CD4-positive, alpha-beta memory T cell (primary cell): ENCODE data around the gene CNN2. TPM values are rescaled to one million over a fixed set of nuclear protein-coding genes. Genes with fewer than 3 reads are reported as not detected.

Source experiments
- CTCF ChIA-PET: fragments of 350-600 bp; sonication (Branson Sonifier 250); formaldehyde crosslinking; loops from one replicate; lab custom pipeline; 2021; ENCODE audit warnings: inconsistent platforms; ENCODE audit not compliant: partially characterized antibody; lab: Charles Lee
- POLR2A ChIA-PET: fragments of 350-600 bp; sonication (Branson Sonifier 250); formaldehyde crosslinking; loops from one replicate; lab custom pipeline; 2021; ENCODE audit not compliant: partially characterized antibody; lab: Charles Lee
- DNase-seq, 5 donors: peaks; one replicate each; pipeline versions ENCODE4 v3.0.0 to v3.0.0-alpha.2; 2020 to 2022; ENCODE audit warnings: mixed read lengths in 1 of 5
- H3K27ac ChIP-seq: one replicate; pipeline ENCODE4 v1.7.0; 2013; ENCODE audit warnings: low read depth, low read length
- H3K27me3 ChIP-seq: 2 replicates; pipeline ENCODE4 v1.7.0; 2013; ENCODE audit warnings: mild to moderate bottlenecking, low read length, moderate library complexity; ENCODE audit not compliant: insufficient read depth
- H3K36me3 ChIP-seq: 2 replicates; pipeline ENCODE4 v1.7.0; 2013; ENCODE audit warnings: mild to moderate bottlenecking, low read length, moderate library complexity; ENCODE audit not compliant: insufficient read depth
- H3K4me1 ChIP-seq: 2 replicates; pipeline ENCODE4 v1.7.0; 2013; ENCODE audit warnings: mild to moderate bottlenecking, low read length, moderate library complexity; ENCODE audit not compliant: insufficient read depth
- H3K4me3 ChIP-seq, 2 donors: one replicate each; pipeline ENCODE4 v1.7.0; 2013; ENCODE audit warnings: low read length in 2 of 2, mild to moderate bottlenecking in 1 of 2
- H3K9me3 ChIP-seq, 2 donors: one replicate each; pipeline ENCODE4 v1.7.0; 2013; ENCODE audit warnings: low read length in 2 of 2, control low read depth in 1 of 2; ENCODE audit not compliant: control insufficient read depth in 1 of 2
- H3K27ac Mint-ChIP-seq, 7 donors: one replicate each; pipeline ENCODE4 v1.8.0; 2020 to 2021; ENCODE audit warnings: mixed read lengths in 7 of 7, mild to moderate bottlenecking in 6 of 7, inconsistent platforms in 3 of 7, moderate library complexity in 3 of 7
- H3K27me3 Mint-ChIP-seq, 2 donors: one replicate each; pipeline ENCODE4 v1.8.0; 2020 to 2021; ENCODE audit warnings: mixed read lengths in 2 of 2
- H3K36me3 Mint-ChIP-seq, 2 donors: one replicate each; pipeline ENCODE4 v1.8.0; 2020 to 2021; ENCODE audit warnings: mixed read lengths in 2 of 2, inconsistent platforms in 1 of 2, mild to moderate bottlenecking in 1 of 2
- H3K4me1 Mint-ChIP-seq, 4 donors: one replicate each; pipeline ENCODE4 v1.8.0; 2020 to 2021; ENCODE audit warnings: mixed read lengths in 4 of 4, mild to moderate bottlenecking in 1 of 4
- H3K4me3 Mint-ChIP-seq, 8 donors: one replicate each; pipeline ENCODE4 v1.8.0; 2020 to 2021; ENCODE audit warnings: mixed read lengths in 8 of 8, mild to moderate bottlenecking in 7 of 8, moderate library complexity in 6 of 8, inconsistent platforms in 3 of 8
- H3K9me3 Mint-ChIP-seq, 8 donors: one replicate each; pipeline ENCODE4 v1.8.0; 2020 to 2021; ENCODE audit warnings: mixed read lengths in 8 of 8, mild to moderate bottlenecking in 5 of 8, inconsistent platforms in 3 of 8, moderate library complexity in 1 of 8
- intact Hi-C: fragments of 100-400 bp; cut with micrococcal nuclease; formaldehyde crosslinking; loops from one replicate; pipeline ENCODE4 v1.15.1; 2023
- polyA plus RNA-seq, 2 donors: library from polyadenylated mRNA; unstranded; fragments of 300-500 nt; fragmentation: Illumina TruSeq; gene quantifications; one replicate each; pipeline ENCODE4 v1.2.3, GENCODE V29; 2021
- total RNA-seq, 2 experiments: library from RNA; stranded (reverse); gene quantifications; one replicate each; pipeline ENCODE4 v1.2.3, GENCODE V29; 2021

The CNN2 gene
- total and polyA plus RNA-seq, 4 experiments from 2014 or later: 263 to 632 (median 355) TPM

- Mint-ChIP-seq H3K36me3 (peaks cover 20 to 39% of the 10 kb centered on the region in 2 donors), H3K27ac (peak overlapping the region in 6 of 7 donors; percentile 27 to 95 (median 88)), H3K27me3 (no peaks in the 10 kb centered on the region), H3K4me3 (peak overlapping the region in 3 of 8 donors; percentile 5 to 82 (median 54)), H3K4me1 (peaks cover 15 to 68% (median 34%) of the 10 kb centered on the region in 4 donors), H3K9me3 (no peaks in the 10 kb centered on the region)
- Histone ChIP-seq H3K27me3 (no peaks in the 10 kb centered on the region), H3K4me1 (peaks cover 63% of the 10 kb centered on the region), H3K36me3 (peaks cover 40% of the 10 kb centered on the region), H3K9me3 (no peaks in the 10 kb centered on the region), H3K27ac (peak overlapping the region; percentile 74), H3K4me3 (no peak overlapping the region)
- ChIA-PET POLR2A (interaction anchor here (0.5 to 57.1 kb wide), 21 partner anchors 3 to 195 kb away, joined by 3 to 3893 read pairs (median 5); partner anchors contain the start of genes ABCA7, ARHGAP45, CIRBP and CNN2), CTCF (interaction anchor here (0.8 to 17.9 kb wide), 9 partner anchors 9 to 156 kb away, joined by 3 to 219 read pairs (median 5); partner anchors contain the start of gene ARHGAP45)
- intact Hi-C loops: loop anchor here (1.0 kb wide), 3 partner anchors 11 to 31 kb away; no protein-coding TSS in a partner anchor
- DNase-seq: no peak
Observed at GRCh38 chr19:1088416-1089010, 62.1 kb downstream of the CNN2 start.

Other genes with a start within 250 kb of the CNN2 start
- gene PTBP1, start 229.2 kb upstream of the CNN2 start, total RNA-seq: 100 to 1,000 TPM; 315 TPM
- 100 to 1,000 TPM in 1 of 2 donors, 10 to 100 TPM in 1; 67.7 to 177 TPM for gene PTBP1, start 229.2 kb upstream of the CNN2 start, polyA plus RNA-seq
- gene PLPPR3, start 204.7 kb upstream of the CNN2 start, total RNA-seq: not detected
- not detected for gene PLPPR3, start 204.7 kb upstream of the CNN2 start, polyA plus RNA-seq
- gene AZU1, start 198.8 kb upstream of the CNN2 start, total RNA-seq: not detected
- not detected for gene AZU1, start 198.8 kb upstream of the CNN2 start, polyA plus RNA-seq
- gene PRTN3, start 185.6 kb upstream of the CNN2 start, total RNA-seq: not detected
- gene PRTN3, start 185.6 kb upstream of the CNN2 start, polyA plus RNA-seq: not detected
- not detected for gene ELANE, start 174.3 kb upstream of the CNN2 start, total RNA-seq
- not detected for gene ELANE, start 174.3 kb upstream of the CNN2 start, polyA plus RNA-seq
- gene CFD, start 166.9 kb upstream of the CNN2 start, total RNA-seq: 1 to 10 TPM in 1 of 2 experiments, under 1 TPM in 1; 0.91 to 1.1 TPM
- gene CFD, start 166.9 kb upstream of the CNN2 start, polyA plus RNA-seq: 1 to 10 TPM in 1 of 2 donors, not detected in 1; 4.8 TPM
- gene MED16, start 133.4 kb upstream of the CNN2 start, total RNA-seq: 10 to 100 TPM; 68.3 to 71.7 TPM
- gene MED16, start 133.4 kb upstream of the CNN2 start, polyA plus RNA-seq: 100 to 1,000 TPM in 1 of 2 donors, 10 to 100 TPM in 1; 48.6 to 125 TPM
- not detected for gene RNU6-9, start 133.1 kb upstream of the CNN2 start, total RNA-seq
- not detected for gene RNU6-9, start 133.1 kb upstream of the CNN2 start, polyA plus RNA-seq
- gene R3HDM4, start 113.4 kb upstream of the CNN2 start, total RNA-seq: 100 to 1,000 TPM; 153 to 160 TPM
- 100 to 1,000 TPM; 203 to 230 TPM for gene R3HDM4, start 113.4 kb upstream of the CNN2 start, polyA plus RNA-seq
- gene KISS1R, start 109.3 kb upstream of the CNN2 start, total RNA-seq: 1 to 10 TPM in 1 of 2 experiments, under 1 TPM in 1; 0.79 to 1.2 TPM
- gene KISS1R, start 109.3 kb upstream of the CNN2 start, polyA plus RNA-seq: under 1 TPM; 0.59 TPM
- gene ARID3A, start 100.6 kb upstream of the CNN2 start, total RNA-seq: 1 to 10 TPM; 9.2 to 9.6 TPM
- gene ARID3A, start 100.6 kb upstream of the CNN2 start, polyA plus RNA-seq: 1 to 10 TPM in 1 of 2 donors, under 1 TPM in 1; 0.27 to 1.1 TPM
- 10 to 100 TPM; 53.9 to 60.3 TPM for gene WDR18, start 42.3 kb upstream of the CNN2 start, total RNA-seq
- 10 to 100 TPM; 44.3 to 79.7 TPM for gene WDR18, start 42.3 kb upstream of the CNN2 start, polyA plus RNA-seq
- gene GRIN3B, start 26.2 kb upstream of the CNN2 start, total RNA-seq: not detected
- gene GRIN3B, start 26.2 kb upstream of the CNN2 start, polyA plus RNA-seq: not detected
- gene TMEM259, start 5.5 kb upstream of the CNN2 start, total RNA-seq: 100 to 1,000 TPM; 315 to 329 TPM
- 10 to 100 TPM; 40.5 to 75.9 TPM for gene TMEM259, start 5.5 kb upstream of the CNN2 start, polyA plus RNA-seq
- not detected for gene RNU6-2, start 5.1 kb upstream of the CNN2 start, total RNA-seq
- not detected for gene RNU6-2, start 5.1 kb upstream of the CNN2 start, polyA plus RNA-seq
- 100 to 1,000 TPM; 313 to 319 TPM for gene ABCA7, start 13.5 kb downstream of the CNN2 start, total RNA-seq
- gene ABCA7, start 13.5 kb downstream of the CNN2 start, polyA plus RNA-seq: 10 to 100 TPM; 10.7 to 11.2 TPM
- gene ARHGAP45, start 40.6 kb downstream of the CNN2 start, total RNA-seq: 100 to 1,000 TPM; 834 to 836 TPM
- 100 to 1,000 TPM; 222 to 501 TPM for gene ARHGAP45, start 40.6 kb downstream of the CNN2 start, polyA plus RNA-seq
- gene POLR2E, start 68.8 kb downstream of the CNN2 start, total RNA-seq: 10 to 100 TPM; 76.0 to 80.0 TPM
- gene POLR2E, start 68.8 kb downstream of the CNN2 start, polyA plus RNA-seq: 100 to 1,000 TPM; 167 to 197 TPM
- 100 to 1,000 TPM; 210 to 220 TPM for gene GPX4, start 77.4 kb downstream of the CNN2 start, total RNA-seq
- 100 to 1,000 TPM; 399 to 406 TPM for gene GPX4, start 77.4 kb downstream of the CNN2 start, polyA plus RNA-seq
- gene SBNO2, start 147.7 kb downstream of the CNN2 start, total RNA-seq: 10 to 100 TPM; 92.6 to 98.6 TPM
- gene SBNO2, start 147.7 kb downstream of the CNN2 start, polyA plus RNA-seq: 1 to 10 TPM in 1 of 2 donors, under 1 TPM in 1; 0.37 to 3.5 TPM
- gene STK11, start 179.2 kb downstream of the CNN2 start, total RNA-seq: 100 to 1,000 TPM; 112 to 114 TPM
- gene STK11, start 179.2 kb downstream of the CNN2 start, polyA plus RNA-seq: 10 to 100 TPM; 11.0 to 43.5 TPM
- gene CBARP, start 211.4 kb downstream of the CNN2 start, total RNA-seq: not detected
- not detected for gene CBARP, start 211.4 kb downstream of the CNN2 start, polyA plus RNA-seq
- gene ATP5F1D, start 215.1 kb downstream of the CNN2 start, total RNA-seq: 100 to 1,000 TPM; 105 to 108 TPM
- gene ATP5F1D, start 215.1 kb downstream of the CNN2 start, polyA plus RNA-seq: 100 to 1,000 TPM; 133 to 243 TPM
- gene MIDN, start 222.0 kb downstream of the CNN2 start, total RNA-seq: 10 to 100 TPM; 30.3 to 34.0 TPM
- gene MIDN, start 222.0 kb downstream of the CNN2 start, polyA plus RNA-seq: 1 to 10 TPM in 1 of 2 donors, under 1 TPM in 1; 0.75 to 6.1 TPM
- 100 to 1,000 TPM; 574 to 638 TPM for gene CIRBP, start 242.7 kb downstream of the CNN2 start, total RNA-seq
- gene CIRBP, start 242.7 kb downstream of the CNN2 start, polyA plus RNA-seq: 100 to 1,000 TPM; 160 to 257 TPM
- gene FAM174C, start 248.9 kb downstream of the CNN2 start, total RNA-seq: 10 to 100 TPM; 50.5 to 54.2 TPM
- gene FAM174C, start 248.9 kb downstream of the CNN2 start, polyA plus RNA-seq: 100 to 1,000 TPM in 1 of 2 donors, 10 to 100 TPM in 1; 57.2 to 114 TPM